ENCODE results near the gene MRPL24. TPM values are rescaled to one million over a fixed set of nuclear protein-coding genes. Genes with fewer than 3 reads are reported as not detected.
A peak's percentile ranks its signal among the peaks of the same experiment; 100 is the strongest.

The MRPL24 gene
- total and polyA plus RNA-seq, 2 of the 13 experiments (the other 11 are each of a cell fraction or from before 2014, with no cell fraction given), result 38.1 to 42.9 TPM

DNA sequence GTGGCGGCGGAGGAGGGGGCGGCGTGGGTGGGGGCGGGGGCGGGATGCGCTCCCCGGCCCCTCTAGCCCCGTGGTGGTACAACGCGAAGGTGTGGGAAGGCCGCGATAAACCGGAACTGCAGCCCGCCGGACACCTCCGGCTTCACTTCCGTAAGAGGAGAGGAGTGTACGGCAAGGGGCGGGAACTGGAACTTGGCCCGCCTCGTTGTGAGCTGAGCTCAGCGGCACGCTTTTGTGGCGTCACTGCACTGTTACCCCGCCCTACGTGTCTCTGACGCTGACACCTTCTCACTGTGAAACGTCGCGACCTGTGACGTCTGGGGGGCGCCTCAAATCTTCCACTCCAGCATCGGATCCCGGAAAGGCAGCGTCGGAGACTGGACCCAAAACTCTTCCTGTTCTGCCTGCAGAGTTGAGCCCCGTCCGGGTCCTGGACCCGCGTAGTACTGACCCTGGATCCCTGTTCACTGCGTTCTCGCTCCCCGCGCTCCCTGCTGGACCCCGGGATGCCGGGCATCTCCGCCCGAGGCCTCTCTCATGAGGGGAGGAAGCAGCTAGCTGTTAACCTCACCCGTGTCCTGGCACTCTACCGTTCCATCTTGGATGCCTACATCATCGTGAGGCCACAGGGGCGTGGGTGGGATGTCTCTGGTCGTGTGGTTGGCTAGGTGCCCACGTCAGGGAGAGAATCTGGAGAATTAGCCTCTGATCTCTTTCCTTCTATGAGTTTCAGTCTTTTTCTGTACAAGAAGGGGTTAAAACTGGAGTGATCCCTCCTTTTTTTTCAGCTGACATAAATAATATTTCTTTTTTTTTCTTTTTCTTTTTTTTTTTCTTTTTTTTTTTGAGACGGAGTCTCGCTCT is 12.1 kb downstream of the MRPL24 start, which contains the start of gene ISG20L2 (continued):
- TF ChIP-seq EP300 (IDR thresholded peaks at IDR 0.05; ENCODE audit: low read depth in 2 of 2, low read length in 2 of 2) (no peak), EP300 (CRISPR knock-in tag; IDR thresholded peaks at IDR 0.05; ENCODE audit: borderline replicate concordance) (no peak), ZNF33B (CRISPR knock-in tag; IDR thresholded peaks at IDR 0.05) (no peak), NFKB2 (CRISPR knock-in tag; IDR thresholded peaks at IDR 0.05; ENCODE audit: borderline replicate concordance) (no peak), CHD4 (IDR thresholded peaks at IDR 0.05; ENCODE audit: borderline replicate concordance, low read length) (no peak), ZBTB7A (CRISPR knock-in tag; IDR thresholded peaks at IDR 0.05) (peak; percentile 49; the same call in 1 of the 2 replicates), ZNF318 (CRISPR knock-in tag; IDR thresholded peaks at IDR 0.05) (no peak), AKNA (CRISPR knock-in tag; IDR thresholded peaks at IDR 0.05; ENCODE audit: borderline replicate concordance) (no peak), ZNF207 (IDR thresholded peaks at IDR 0.05; ENCODE audit: borderline replicate concordance) (no peak), ZNF773 (CRISPR knock-in tag; IDR thresholded peaks at IDR 0.05; ENCODE audit: borderline replicate concordance) (0 out of 2 replicates have a peak, but pooled peaks have one; percentile 52), SIN3B (IDR thresholded peaks at IDR 0.05; ENCODE audit: low read length) (peak; percentile 33; the same call in 1 of the 2 replicates), CENPT (CRISPR knock-in tag; IDR thresholded peaks at IDR 0.05; ENCODE audit: low read depth) (no peak), MAFF (IDR thresholded peaks at IDR 0.05; ENCODE audit: low read depth, low read length) (no peak), ZNF543 (CRISPR knock-in tag; IDR thresholded peaks at IDR 0.05) (no peak)

Data from HepG2 (cell line).